GM19035 (cell line): Measurements from ENCODE around the gene OGFRL1.

Experiments used
- ATAC-seq: cut with Tn5 transposase; IDR thresholded peaks from one replicate; pipeline ENCODE4 v1.9.1; 2021; ENCODE audit not compliant: unreplicated experiment

Gene OGFRL1

GRCh38 chr6:71333050-71333449 lies 44.4 kb downstream of the OGFRL1 start:
- ATAC-seq = no peak

GRCh38 chr6:71333697-71334096 lies 45.1 kb downstream of the OGFRL1 start:
- no peak for ATAC-seq

DNA sequence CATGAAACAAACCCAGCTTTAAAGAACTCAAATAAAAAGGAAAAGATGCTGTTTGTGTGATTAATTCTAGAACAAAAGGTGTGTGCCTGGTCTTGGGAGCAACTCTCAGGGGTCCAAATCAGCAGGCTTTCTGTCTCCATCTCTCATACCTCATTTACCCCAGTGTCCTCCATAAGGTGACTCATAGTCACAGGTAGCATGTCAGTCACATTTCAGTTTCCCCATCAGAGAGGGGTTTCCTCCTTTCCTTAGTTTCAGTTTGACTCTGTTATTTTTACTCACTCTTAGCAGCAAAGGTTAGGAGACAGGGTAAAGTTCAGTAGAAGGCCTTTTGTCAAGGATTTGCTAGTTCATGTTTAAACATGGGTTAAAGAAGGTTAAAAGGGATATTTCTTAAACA lies 46.2 kb downstream of the OGFRL1 start:
- ATAC-seq = no peak

DNA sequence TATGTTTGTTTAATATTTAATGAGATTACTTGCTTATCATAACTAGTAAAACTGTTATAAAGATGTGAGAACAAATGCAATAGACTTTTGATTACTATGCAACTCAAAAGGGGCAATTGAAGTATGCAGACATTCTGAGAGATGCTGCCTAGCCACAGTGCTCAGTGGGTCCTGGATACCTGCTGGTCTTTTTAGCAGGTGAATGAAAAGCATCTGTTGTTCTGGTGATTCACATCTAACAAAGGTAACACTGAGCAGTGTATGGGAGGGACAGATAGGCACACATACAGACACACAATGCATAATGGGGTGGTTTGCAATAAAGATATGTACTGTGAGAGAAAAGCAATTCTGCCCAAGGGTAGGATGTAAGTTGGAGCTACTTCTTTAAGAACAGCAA lies 46.9 kb downstream of the OGFRL1 start:
- ATAC-seq = no peak

DNA sequence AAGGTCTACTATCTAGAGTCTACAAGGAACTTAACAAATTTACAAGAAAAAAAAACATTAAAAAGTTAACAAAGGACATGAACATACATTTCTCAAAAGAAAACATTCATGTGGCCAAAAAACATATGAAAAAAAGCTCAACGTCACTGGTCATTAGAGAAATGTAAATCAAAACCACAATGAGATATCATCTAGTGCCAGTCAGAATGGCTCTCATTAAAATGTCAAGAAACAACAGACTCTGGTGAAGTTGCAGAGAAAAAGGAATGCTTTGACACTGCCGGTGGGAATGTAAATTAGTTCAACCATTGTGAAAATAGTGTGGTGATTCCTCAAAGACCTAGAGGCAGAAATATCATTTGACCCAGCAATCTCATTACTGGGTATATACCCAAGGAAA lies 48.3 kb downstream of the OGFRL1 start:
- ATAC-seq = no peak

DNA sequence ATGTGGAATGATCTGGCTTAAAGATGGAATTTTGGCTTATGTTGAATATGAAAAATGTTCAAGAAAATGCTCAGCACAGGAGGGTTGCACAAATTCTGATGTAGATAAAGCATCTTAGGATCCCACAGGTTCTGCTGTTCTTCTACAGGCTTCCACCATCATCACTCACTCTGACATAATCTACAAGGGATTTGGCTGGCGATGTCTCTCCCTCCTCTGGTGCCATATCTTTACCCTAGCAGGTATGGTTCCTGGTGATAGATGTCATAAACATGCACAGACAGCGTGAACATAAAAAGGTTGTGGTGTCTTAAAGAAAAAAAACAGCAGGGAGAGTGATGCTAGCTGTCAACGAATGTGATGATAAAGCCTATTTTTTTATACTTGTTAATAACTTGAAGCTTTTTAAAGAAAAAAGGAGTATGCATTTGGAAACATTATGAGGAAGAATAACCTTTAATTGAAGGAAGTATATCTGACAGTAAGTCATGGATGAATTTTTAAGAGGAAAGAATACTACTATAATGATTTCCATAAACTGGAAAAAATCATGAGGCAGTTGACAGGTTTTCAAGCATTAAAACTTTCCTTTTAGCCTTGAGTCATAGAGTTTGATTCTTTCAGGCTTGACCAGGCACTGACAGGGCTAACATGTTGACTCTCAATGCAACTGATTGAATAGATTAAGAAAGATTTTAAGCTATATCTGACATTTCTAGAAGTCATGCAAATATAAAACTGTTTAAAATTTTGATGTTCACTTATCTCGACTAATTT lies 50.1 kb downstream of the OGFRL1 start:
- no peak for ATAC-seq

GRCh38 chr6:71342772-71343171 lies 54.2 kb downstream of the OGFRL1 start:
- no peak for ATAC-seq

DNA sequence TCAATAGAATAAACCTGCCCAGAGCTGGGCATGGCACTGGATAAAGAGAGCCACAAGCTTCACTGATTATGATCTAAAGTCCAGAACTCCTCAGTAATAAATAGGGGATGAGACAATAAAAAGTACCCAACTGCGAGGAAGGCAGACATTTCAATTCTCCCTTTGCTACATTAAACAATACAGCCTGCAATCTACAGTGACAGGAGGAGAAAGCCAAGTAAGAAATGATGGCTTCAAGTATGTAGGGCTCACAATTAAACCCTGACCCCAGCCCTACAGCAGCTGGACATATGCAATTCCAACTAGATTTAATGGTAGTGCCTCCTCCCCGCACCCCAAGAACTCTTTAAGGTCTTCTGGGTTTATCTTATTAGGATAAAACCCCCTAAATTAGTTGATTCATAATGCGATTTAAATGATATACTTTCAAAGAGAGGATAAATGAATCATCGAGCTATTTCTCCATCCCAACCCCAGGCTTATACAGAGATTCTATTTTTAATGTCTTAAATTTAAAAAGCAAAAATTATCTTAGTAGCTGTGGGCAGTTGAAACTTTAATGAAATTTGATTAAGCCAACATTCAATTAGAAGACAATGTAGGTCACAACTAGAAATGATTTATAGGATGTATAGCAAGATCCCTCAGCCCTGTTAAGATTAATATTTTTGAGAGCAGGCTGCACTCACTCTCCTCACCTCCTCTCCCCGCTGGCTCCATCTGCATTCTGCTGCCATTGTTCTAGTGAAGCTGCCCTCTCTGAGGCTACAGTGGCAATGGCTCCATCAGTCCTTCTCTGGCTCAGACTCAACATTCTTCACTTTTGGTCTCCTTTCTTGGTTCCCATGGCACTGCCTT lies 57.1 kb downstream of the OGFRL1 start:
- ATAC-seq = no peak

- ATAC-seq = no peak
Measured at GRCh38 chr6:71346334-71346694, 57.7 kb downstream of the OGFRL1 start.

- ATAC-seq = no peak
Measured at GRCh38 chr6:71347119-71347518, 58.5 kb downstream of the OGFRL1 start.

DNA sequence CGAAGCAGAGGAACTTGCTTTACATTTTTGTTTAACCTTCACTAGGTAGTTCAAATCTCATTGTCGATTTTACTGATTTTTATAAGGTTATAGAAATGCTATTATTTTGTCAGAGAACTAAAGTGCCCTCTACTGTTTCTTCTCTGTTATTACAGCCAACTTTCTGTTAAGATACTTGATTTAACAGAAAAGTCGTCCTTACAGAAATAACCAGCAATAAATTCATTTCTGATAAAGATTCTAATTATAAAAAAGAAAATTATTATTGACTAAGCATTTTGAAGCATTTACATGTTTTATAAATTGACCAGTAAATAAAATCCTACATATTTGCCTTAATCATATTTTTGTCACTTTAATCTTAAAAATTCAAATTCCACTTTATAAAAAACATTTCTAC lies 60.8 kb downstream of the OGFRL1 start:
- ATAC-seq = no peak

DNA sequence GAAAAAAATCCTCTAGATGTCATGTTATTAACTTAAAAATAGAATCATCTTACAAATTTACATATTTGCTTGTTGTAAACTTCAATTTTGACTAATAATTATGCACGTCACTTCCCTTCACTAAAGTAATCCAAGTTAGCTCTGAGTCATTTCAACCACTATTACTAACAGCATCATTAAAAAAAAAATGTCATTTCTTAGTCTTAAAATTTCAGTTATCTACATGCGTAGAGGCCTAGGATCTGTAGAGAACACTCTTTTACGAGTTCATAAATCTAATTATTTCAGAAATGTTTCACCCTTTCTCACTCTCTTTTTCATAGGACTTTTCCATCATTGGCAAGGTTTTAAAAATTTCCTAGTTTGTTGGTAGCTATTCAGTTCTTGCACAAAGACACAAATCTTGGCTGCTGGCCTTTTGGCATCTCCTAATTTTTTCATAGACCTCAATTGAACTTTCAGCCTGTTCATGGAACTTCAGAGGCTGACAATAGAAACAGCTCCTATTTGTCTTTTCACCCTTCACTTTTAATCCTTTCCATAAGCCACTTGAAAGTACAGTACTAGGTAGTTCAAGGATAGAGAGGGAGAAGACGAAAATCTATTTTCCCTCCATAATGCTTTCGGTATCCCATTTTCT lies 61.5 kb downstream of the OGFRL1 start:
- ATAC-seq = no peak

DNA sequence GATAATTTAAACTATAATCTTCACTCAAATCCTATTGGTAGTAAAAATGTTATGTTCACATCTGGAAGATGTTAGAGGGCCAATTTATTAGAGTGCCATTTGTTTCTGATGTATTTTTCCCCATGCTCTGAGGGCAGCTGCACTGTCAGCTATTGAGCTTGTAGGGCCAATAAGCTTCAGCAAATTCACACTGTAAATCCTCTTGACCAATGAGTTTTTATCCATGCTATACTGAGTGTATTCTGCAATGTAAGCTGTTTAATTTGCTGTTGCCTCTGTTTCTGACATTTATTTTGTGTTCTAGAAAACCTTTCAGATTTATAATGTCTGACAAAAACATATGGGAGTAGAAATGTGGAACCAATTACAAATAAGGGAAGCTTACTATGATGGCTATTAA lies 62.6 kb downstream of the OGFRL1 start:
- ATAC-seq = no peak
